Subcutaneous preadipocyte (primary cell): ENCODE results near the gene GUCA2B. TPM values are rescaled to one million over a fixed set of nuclear protein-coding genes. Genes with fewer than 3 reads are reported as not detected.

Source experiments
- total RNA-seq: library from RNA; depleted of rRNA; stranded (reverse); fragments of >200 nt; gene quantifications from 2 replicates; pipeline ENCODE4 v1.2.3, GENCODE V29; 2012

The GUCA2B gene
- total RNA-seq: not detected in 2 replicates

GRCh38 chr1:42152907-42153600, at the start of gene GUCA2B:
GUCA2B (plus strand) TSS chr1:42153410; CDS start chr1:42153451, 41 bp downstream.

GRCh38 chr1:42164551-42165420, 11.6 kb downstream of the GUCA2B start, which contains the start of gene GUCA2A:
GUCA2A (minus strand) TSS chr1:42164745; CDS start chr1:42164712, 33 bp downstream.

Other genes with a start within 250 kb of the GUCA2B start
- 0.37 and 0.78 TPM in 2 replicates for gene HIVEP3, start 234.5 kb upstream of the GUCA2B start, total RNA-seq
- gene GUCA2A, start 11.3 kb downstream of the GUCA2B start, total RNA-seq: not detected in 2 replicates
- gene FOXJ3, start 181.8 kb downstream of the GUCA2B start, total RNA-seq: 26.5 and 33.8 TPM in 2 replicates
- not detected in 2 replicates for gene RIMKLA, start 227.4 kb downstream of the GUCA2B start, total RNA-seq